ENCODE data around the gene UBXN4.
"Not testable (repeated sequence)": the region's sequence is repeated elsewhere in the genome, so short reads cannot be mapped to it uniquely, and the experiment has no call there.

UBXN4 gene, protein sequence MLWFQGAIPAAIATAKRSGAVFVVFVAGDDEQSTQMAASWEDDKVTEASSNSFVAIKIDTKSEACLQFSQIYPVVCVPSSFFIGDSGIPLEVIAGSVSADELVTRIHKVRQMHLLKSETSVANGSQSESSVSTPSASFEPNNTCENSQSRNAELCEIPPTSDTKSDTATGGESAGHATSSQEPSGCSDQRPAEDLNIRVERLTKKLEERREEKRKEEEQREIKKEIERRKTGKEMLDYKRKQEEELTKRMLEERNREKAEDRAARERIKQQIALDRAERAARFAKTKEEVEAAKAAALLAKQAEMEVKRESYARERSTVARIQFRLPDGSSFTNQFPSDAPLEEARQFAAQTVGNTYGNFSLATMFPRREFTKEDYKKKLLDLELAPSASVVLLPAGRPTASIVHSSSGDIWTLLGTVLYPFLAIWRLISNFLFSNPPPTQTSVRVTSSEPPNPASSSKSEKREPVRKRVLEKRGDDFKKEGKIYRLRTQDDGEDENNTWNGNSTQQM
- total RNA-seq, result 150 to 231 (median 209) reads per million in 9 experiments

DNA sequence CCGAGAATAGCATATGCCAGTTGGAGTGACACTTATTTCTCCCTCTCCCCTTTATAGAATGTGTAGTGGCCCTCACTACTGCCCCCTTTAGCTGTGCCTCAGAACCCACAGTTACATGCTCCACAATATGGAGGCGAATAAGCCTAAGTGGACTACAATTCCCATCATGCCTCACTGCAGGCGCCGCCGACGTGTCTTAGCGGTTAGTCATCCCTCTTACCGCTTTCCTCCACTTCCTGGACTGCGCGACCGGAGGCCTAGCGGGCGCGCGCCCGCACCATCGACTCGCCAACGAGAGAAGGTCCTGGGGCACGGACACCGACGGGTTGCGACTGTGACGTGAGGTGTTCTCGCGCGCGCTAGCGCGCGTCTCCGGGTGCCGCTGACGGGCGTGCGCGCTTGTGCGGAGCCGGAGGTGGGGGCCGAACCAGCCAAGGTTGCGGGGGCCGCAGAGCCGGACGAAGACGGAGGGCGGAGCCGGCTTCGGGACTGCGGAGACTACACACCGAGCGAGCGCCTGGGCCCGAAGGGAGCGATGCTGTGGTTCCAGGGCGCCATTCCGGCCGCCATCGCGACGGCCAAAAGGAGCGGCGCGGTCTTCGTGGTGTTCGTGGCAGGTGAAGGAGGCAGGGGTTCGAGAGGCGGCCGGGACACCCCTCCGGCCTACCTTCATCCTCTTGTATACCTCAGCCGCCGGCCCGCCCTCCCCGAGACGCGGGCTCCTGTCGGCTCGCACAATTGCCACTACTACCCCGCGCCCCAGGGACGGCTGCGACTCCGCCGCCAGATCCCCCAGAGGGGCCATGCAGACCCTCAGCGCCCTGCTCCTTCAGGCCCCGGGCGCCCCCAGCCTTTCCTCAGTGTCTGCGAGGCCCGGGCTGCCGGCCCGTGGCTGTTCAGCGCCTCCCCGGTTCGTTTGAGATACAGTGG, at the start of gene UBXN4:
Gene UBXN4, plus strand, starts transcription at position 461 of the 930 bp plus-strand sequence. Its CDS starts 75 bp downstream, at position 536.
- peaks cover 29% of the 10 kb centered on the region for H3K36me3 Mint-ChIP-seq (ENCODE audit: insufficient read depth)
- peak within 1 kb of the TSS; percentile 92 to 96 for H3K4me3 Mint-ChIP-seq
- peaks cover 0 to 2% of the 10 kb centered on the region in 2 donors for H3K9me3 Mint-ChIP-seq
- peak; percentile 88 for ATAC-seq (replicated peaks)
- DNase-seq, result peak; percentile 83 to 87 (median 86)
- peaks cover 27 to 40% of the 10 kb centered on the region in 2 donors for H3K4me1 Mint-ChIP-seq (ENCODE audit: low read depth in 2 of 2)
- no peaks in the 10 kb centered on the region for H3K27me3 Mint-ChIP-seq
- peak within 1 kb of the TSS; percentile 97 to 98 for H3K27ac Mint-ChIP-seq

DNA sequence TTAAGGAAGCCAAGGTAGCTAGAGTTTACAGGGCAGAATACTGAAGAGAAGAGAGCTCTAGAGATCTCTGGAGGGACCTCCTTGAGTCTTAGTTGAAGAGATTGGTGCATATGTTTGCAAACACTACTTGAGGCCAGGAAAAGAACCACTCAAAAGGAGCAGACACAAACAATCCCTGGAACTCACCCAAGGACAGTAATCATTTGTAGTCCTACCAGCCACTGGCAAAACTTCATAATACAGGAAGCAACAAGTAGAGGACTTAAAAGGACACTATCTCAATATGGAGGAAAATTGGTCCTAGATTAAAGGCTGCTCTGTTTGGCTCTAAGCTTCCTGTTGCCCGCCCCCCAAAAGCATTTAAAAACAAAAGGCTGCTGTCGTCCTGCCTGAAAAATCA, 46.9 kb upstream of the UBXN4 start:
- H3K4me3 Mint-ChIP-seq, result no peak overlapping the region
- DNase-seq (no peak), ATAC-seq (replicated peaks) (no peak)
- H3K4me1 Mint-ChIP-seq (ENCODE audit: low read depth in 2 of 2), result peaks cover 0 to 5% of the 10 kb centered on the region in 2 donors
- no peaks in the 10 kb centered on the region for H3K9me3 Mint-ChIP-seq
- H3K27me3 Mint-ChIP-seq, result no peaks in the 10 kb centered on the region
- H3K27ac Mint-ChIP-seq, result no peak overlapping the region
- peaks cover 12% of the 10 kb centered on the region for H3K36me3 Mint-ChIP-seq (ENCODE audit: insufficient read depth)

DNA sequence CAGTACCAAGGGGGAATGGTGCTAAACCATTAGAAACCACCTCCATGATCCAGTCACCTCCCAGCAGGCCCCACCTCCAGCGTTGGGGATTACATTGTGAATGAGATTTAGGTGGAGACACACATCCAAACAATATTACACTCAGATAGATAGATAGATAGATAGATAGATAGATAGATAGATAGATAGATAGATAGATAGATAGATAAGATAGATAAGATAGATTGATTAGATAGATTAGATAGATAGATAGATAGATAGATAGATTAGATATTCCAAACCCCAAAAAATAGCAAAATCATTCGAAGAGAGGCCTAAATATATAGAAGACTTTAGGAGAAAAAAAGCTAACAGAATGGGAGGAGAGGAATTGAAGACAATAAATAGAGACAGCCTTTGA, 42.8 kb upstream of the UBXN4 start:
- ATAC-seq (replicated peaks) (no peak), DNase-seq (no peak)
- H3K27me3 Mint-ChIP-seq, result no peaks in the 10 kb centered on the region
- no peak overlapping the region for H3K4me3 Mint-ChIP-seq
- H3K36me3 Mint-ChIP-seq (ENCODE audit: insufficient read depth), result peaks cover 10% of the 10 kb centered on the region
- H3K27ac Mint-ChIP-seq, result peak overlapping the region in 1 of 2 donors; percentile 4
- H3K9me3 Mint-ChIP-seq, result no peaks in the 10 kb centered on the region
- no peaks in the 10 kb centered on the region for H3K4me1 Mint-ChIP-seq (ENCODE audit: low read depth in 2 of 2)

DNA sequence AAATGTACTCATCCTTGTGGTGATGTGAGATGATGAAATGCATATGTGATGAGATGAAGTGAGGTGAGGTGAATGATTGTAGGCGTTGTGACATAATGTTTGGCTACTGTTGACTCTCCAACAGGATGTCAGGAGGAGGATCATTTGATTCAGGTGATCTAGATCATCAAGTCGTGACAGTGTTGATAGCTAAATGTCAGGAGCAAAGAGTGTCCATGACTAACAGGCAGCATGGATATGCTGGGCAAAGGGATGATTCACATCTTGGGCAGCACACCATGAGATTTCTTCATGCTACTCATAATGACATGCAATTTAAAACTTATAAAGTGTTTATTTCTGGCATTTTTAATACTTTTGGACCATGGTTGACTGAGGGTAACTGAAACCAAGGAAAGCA, 40.2 kb upstream of the UBXN4 start:
- H3K27ac Mint-ChIP-seq, result no peak overlapping the region
- peaks cover 7% of the 10 kb centered on the region for H3K36me3 Mint-ChIP-seq (ENCODE audit: insufficient read depth)
- no peaks in the 10 kb centered on the region for H3K9me3 Mint-ChIP-seq
- DNase-seq (no peak), ATAC-seq (replicated peaks) (no peak)
- no peaks in the 10 kb centered on the region for H3K27me3 Mint-ChIP-seq
- no peak overlapping the region for H3K4me3 Mint-ChIP-seq
- no peaks in the 10 kb centered on the region for H3K4me1 Mint-ChIP-seq (ENCODE audit: low read depth in 2 of 2)

DNA sequence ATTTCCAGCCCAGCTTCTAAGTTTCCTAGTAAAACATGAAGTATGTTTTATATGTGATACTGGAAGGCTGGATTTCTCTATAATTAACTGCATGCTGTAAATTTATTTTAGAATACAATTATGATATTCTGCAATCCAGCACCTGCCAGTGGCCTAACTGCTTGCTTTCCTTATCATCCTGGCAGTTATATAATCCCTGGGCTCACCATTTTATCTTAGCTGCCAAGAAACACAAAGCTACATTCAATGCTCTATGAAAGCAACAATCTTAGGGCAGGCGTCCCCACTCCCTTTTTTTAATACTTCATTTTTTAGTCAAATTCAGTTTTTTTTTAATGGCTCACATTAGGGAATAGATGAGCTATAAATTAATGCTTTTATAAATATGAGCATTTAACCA, 38.4 kb upstream of the UBXN4 start:
- Mint-ChIP-seq H3K9me3 (no peaks in the 10 kb centered on the region), H3K4me1 (ENCODE audit: low read depth in 2 of 2) (no peaks in the 10 kb centered on the region), H3K27ac (no peak overlapping the region), H3K4me3 (no peak overlapping the region), H3K36me3 (ENCODE audit: insufficient read depth) (peaks cover under 1% of the 10 kb centered on the region), H3K27me3 (no peaks in the 10 kb centered on the region)
- DNase-seq, result no peak
- ATAC-seq (replicated peaks), result no peak

DNA sequence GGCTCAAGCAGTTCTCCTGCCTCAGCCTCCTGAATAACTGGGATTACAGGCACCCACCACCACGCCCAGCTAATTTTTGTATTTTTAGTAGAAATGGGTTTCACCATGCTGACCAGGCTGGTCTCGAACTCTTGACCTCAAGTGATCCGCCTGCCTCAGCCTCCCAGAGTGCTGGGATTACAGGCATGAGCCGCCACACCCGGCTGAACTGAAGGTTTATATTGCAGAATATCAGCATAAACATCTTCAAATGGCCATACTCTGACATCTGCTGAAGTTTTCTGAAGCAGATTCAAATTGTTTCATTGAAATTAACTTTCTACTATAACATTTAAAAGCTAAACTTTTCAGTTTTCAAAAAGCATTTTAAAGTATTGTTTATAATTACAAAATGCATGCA, 37.6 kb upstream of the UBXN4 start:
- not testable (repeated sequence) for H3K27me3 Mint-ChIP-seq; H3K36me3 Mint-ChIP-seq (ENCODE audit: insufficient read depth); H3K4me1 Mint-ChIP-seq (ENCODE audit: low read depth in 2 of 2); H3K27ac Mint-ChIP-seq; H3K4me3 Mint-ChIP-seq; DNase-seq; H3K9me3 Mint-ChIP-seq; ATAC-seq (replicated peaks)

DNA sequence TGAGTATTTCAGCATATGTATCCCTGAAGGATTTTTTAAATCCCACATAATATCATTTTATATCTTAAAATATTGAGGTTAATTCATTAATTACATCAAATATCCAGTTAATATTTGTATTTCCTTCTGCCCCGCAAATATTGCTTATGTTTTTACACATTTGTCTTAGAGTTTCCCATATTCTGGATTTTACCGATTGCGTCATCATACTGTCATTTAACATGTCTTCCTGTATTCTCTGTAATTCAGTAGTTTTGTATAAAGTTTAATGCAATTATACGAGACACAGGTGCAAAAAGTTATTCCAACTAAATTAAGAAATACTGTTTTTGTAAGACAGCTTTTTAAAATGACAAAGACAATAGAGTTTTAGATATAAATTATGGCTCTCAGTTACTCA, 33.5 kb upstream of the UBXN4 start:
- ATAC-seq (replicated peaks) (no peak), DNase-seq (no peak)
- no peak overlapping the region for H3K4me3 Mint-ChIP-seq
- peaks cover 1 to 5% of the 10 kb centered on the region in 2 donors for H3K4me1 Mint-ChIP-seq (ENCODE audit: low read depth in 2 of 2)
- H3K36me3 Mint-ChIP-seq (ENCODE audit: insufficient read depth), result peaks cover 7% of the 10 kb centered on the region
- H3K9me3 Mint-ChIP-seq, result no peaks in the 10 kb centered on the region
- H3K27ac Mint-ChIP-seq, result no peak overlapping the region
- H3K27me3 Mint-ChIP-seq, result no peaks in the 10 kb centered on the region

DNA sequence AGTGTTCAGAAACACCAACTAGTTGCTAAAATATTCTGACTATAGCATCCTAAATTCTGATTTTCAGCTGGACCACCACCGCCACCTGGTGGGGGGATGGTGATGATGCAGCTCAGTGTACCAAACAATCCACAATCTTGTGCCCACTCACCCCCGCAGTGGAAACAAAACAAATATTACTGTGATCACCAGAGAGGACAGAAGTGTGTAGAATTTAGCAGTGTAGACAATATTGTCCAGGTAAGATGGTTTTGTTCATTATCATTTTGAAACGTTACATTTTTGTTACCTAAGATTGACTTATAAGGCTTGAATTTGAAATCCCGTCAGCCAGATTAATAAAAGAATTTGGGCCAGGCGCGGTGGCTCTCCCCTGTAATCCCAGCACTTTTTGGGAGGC, 31.7 kb upstream of the UBXN4 start:
- peaks cover 1 to 5% of the 10 kb centered on the region in 2 donors for H3K4me1 Mint-ChIP-seq (ENCODE audit: low read depth in 2 of 2)
- H3K27ac Mint-ChIP-seq, result no peak overlapping the region
- H3K27me3 Mint-ChIP-seq, result no peaks in the 10 kb centered on the region
- H3K36me3 Mint-ChIP-seq (ENCODE audit: insufficient read depth), result peaks cover 14% of the 10 kb centered on the region
- ATAC-seq (replicated peaks), result peak; percentile 73
- H3K9me3 Mint-ChIP-seq, result no peaks in the 10 kb centered on the region
- peak; percentile 61 to 75 (median 63) for DNase-seq
- H3K4me3 Mint-ChIP-seq, result no peak overlapping the region

DNA sequence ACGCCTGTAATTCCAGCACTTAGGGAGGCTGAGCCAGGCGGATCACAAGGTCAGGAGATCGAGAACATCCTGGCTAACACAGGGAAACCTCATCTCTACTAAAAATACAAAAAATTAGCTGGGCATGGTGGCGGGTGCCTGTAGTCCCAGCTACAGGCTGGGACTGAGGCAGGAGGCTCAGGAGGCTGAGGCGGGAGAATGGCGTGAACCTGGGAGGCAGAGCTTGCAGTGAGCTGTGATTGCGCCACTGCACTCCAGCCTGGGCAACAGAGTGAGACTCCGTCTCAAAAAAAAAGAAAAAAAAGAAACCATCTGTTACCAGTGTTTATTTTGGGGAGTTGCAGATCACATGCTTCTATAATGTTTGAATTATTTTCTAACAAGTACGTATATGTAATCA, 26.6 kb upstream of the UBXN4 start:
- H3K4me1 Mint-ChIP-seq (ENCODE audit: low read depth in 2 of 2); ATAC-seq (replicated peaks); DNase-seq; H3K9me3 Mint-ChIP-seq; H3K27ac Mint-ChIP-seq; H3K4me3 Mint-ChIP-seq; H3K27me3 Mint-ChIP-seq: not testable (repeated sequence)
- peaks cover 28% of the 10 kb centered on the region for H3K36me3 Mint-ChIP-seq (ENCODE audit: insufficient read depth)

DNA sequence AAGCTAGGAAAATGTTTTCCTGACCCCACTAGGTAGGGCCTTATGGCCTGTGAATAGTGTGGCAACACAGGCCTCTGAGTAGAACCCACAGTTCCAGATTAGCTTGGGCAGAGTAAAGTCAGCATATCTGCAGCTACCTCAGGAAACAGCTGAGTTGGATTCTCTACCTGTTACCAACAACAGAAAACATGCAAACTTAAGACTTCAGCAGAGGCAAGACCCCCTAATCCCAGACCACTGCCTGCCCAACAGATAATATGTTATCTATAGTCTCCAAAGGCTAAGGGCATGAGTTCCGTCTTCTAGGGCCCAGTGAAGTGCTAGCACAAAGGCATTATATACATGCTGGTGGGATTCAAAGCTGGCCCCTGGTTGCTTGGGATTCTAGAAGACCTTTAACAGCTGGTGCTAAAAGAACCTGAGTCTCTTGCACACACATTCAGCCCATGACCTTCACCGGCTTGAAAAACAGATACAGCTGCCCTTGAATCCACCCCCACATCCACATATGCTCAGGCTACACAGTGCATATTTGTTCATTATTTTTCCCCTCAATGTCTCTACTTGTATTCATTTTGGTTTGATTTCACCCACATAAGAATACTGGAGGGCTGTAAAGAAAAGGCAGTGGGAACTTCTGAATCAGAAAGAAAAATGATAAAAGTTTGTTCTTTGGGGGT, 13.5 kb upstream of the UBXN4 start:
- Mint-ChIP-seq H3K27ac (no peak overlapping the region), H3K27me3 (no peaks in the 10 kb centered on the region), H3K36me3 (ENCODE audit: insufficient read depth) (peaks cover 21% of the 10 kb centered on the region), H3K4me3 (no peak overlapping the region), H3K4me1 (ENCODE audit: low read depth in 2 of 2) (no peaks in the 10 kb centered on the region), H3K9me3 (no peaks in the 10 kb centered on the region)
- ATAC-seq (replicated peaks), result no peak
- DNase-seq, result no peak

DNA sequence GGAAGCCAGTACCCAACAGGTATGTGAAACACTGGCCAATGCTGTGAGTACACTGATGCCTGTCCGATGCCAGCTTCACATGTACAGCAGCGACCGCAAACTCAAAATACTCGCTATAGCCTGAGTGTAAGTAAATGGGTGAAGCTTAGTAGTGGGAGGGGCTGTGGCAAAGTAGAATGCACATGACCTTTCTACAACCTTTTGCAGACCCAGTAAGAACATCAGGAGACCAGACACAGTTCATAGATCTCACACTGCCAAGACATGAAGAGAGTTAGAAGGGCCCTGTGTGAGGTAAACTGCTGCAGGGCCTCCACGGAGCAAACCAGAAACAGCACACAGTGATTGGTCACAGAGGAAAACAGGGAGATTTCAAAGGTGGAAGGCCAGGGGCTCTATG, 9.1 kb upstream of the UBXN4 start:
- Mint-ChIP-seq H3K27ac (no peak overlapping the region), H3K4me3 (no peak overlapping the region), H3K36me3 (ENCODE audit: insufficient read depth) (peaks cover 4% of the 10 kb centered on the region), H3K9me3 (no peaks in the 10 kb centered on the region), H3K4me1 (ENCODE audit: low read depth in 2 of 2) (no peaks in the 10 kb centered on the region), H3K27me3 (no peaks in the 10 kb centered on the region)
- DNase-seq, result no peak
- no peak for ATAC-seq (replicated peaks)

DNA sequence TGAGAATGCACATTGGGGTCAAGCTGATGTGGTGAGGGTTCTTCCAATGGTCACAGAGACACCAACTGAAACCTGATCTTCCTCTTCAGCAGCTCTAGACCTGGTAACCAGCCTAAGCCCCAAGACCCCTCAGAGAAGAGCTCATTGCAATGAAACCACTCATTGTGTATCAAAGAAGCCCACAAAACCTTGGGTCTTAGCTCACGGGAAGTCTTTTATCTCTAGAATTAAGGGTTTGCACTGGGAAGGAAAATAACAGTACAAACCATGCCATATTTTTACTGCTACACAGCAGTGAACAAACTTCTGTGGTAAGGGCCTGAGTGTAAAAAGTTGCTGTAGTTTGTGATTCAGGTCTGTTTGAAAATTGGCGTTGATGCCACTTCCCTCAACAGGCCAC, 8.6 kb upstream of the UBXN4 start:
- peaks cover 4% of the 10 kb centered on the region for H3K36me3 Mint-ChIP-seq (ENCODE audit: insufficient read depth)
- DNase-seq, result no peak
- H3K27me3 Mint-ChIP-seq, result no peaks in the 10 kb centered on the region
- H3K9me3 Mint-ChIP-seq, result no peaks in the 10 kb centered on the region
- no peak overlapping the region for H3K27ac Mint-ChIP-seq
- ATAC-seq (replicated peaks), result no peak
- H3K4me3 Mint-ChIP-seq, result no peak overlapping the region
- H3K4me1 Mint-ChIP-seq (ENCODE audit: low read depth in 2 of 2), result no peaks in the 10 kb centered on the region

DNA sequence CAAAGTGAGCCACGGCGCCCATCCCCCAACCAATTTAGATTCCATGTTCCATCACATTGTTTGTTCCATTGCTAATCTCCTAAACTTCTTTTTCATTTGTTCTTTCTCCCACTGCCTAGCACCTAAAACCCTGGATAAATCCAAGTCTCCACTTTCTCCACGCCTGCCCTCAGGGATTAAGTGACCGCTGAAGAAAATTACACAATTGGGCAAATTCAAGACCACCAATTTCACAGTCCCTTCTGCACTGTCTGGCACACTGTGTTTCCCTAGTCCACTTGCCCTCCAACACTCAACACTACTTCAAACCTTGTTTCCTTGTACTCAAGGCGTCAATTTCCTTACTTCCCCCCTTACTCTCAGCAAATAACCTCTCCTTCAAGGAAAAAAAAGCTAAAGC, 5.1 kb upstream of the UBXN4 start:
- Mint-ChIP-seq H3K36me3 (ENCODE audit: insufficient read depth) (peaks cover 8% of the 10 kb centered on the region), H3K4me3 (no peak overlapping the region), H3K4me1 (ENCODE audit: low read depth in 2 of 2) (peaks cover 2 to 5% of the 10 kb centered on the region in 2 donors), H3K27ac (no peak overlapping the region), H3K27me3 (no peaks in the 10 kb centered on the region), H3K9me3 (peaks cover 0 to 2% of the 10 kb centered on the region in 2 donors)
- DNase-seq, result no peak
- no peak for ATAC-seq (replicated peaks)
